Ovary (tissue), 3 donors: ENCODE data around the gene ANO6.

ENCODE experiments used
- EP300 ChIP-seq: sonication (generic); formaldehyde crosslinking; IDR thresholded peaks from one replicate; pipeline ENCODE4 v1.6.1; 2017; ENCODE audit warnings: antibody characterized with exemption
- POLR2A ChIP-seq: fragments of 450-650 bp; IDR thresholded peaks from one replicate; pipeline ENCODE4 v1.6.1; 2017; ENCODE audit warnings: antibody characterized with exemption, mild to moderate bottlenecking, moderate library complexity
- TF ChIP-seq, protein P1 (sequence below), 3 donors: fragments of 450-650 bp in 2 of 3; fragments of 200-600 bp in 1 of 3; IDR thresholded peaks; one replicate each; pipeline versions ENCODE4 v1.5.1 to v1.8.0; 2016 to 2022; ENCODE audit warnings: antibody characterized with exemption in 3 of 3, mild to moderate bottlenecking in 1 of 3
- donor health status: DM: no; HTN: no; CAD: no.

DNA sequence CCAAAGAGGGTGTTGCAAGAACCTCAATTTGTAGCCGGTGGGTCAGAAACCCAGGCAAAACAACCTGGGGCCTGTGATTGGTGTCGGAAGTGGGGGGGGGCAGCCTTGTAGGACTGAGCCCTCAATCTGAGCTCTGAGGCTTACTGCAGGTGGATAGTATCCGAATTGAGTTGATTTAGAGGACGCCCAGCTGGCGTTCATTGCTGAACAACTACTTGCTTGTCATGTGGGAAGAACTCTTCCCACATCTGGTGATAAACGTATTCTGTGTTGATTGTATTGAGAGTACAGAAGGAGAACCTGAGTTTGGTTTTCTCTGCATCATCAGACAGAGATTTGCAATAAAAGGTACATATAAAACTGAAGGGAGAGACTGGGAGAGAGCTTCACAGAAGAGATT is 5.1 kb downstream of the ANO6 start:
- TF ChIP-seq, protein P1, sequence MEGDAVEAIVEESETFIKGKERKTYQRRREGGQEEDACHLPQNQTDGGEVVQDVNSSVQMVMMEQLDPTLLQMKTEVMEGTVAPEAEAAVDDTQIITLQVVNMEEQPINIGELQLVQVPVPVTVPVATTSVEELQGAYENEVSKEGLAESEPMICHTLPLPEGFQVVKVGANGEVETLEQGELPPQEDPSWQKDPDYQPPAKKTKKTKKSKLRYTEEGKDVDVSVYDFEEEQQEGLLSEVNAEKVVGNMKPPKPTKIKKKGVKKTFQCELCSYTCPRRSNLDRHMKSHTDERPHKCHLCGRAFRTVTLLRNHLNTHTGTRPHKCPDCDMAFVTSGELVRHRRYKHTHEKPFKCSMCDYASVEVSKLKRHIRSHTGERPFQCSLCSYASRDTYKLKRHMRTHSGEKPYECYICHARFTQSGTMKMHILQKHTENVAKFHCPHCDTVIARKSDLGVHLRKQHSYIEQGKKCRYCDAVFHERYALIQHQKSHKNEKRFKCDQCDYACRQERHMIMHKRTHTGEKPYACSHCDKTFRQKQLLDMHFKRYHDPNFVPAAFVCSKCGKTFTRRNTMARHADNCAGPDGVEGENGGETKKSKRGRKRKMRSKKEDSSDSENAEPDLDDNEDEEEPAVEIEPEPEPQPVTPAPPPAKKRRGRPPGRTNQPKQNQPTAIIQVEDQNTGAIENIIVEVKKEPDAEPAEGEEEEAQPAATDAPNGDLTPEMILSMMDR (IDR thresholded peaks at IDR 0.05) = no peak
- no peak for TF ChIP-seq POLR2A
- no peak for TF ChIP-seq EP300
